ENCODE results near the gene TBC1D22A.

Gene TBC1D22A

GRCh38 chr22:47130883-47131631 is 368.6 kb downstream of the TBC1D22A start:
- Histone ChIP-seq H3K36me3 (ENCODE audit: insufficient read depth) (no peaks in the 10 kb centered on the region), H3K4me3 (IDR thresholded peaks at IDR 0.05; ENCODE audit: insufficient read depth, low read depth, low read length) (no peak overlapping the region), H3K4me1 (ENCODE audit: low read depth, poor library complexity, severe bottlenecking) (no peaks in the 10 kb centered on the region), H2AFZ (ENCODE audit: low read depth) (no peak overlapping the region), H3K27me3 (ENCODE audit: insufficient read depth, low read depth) (no peaks in the 10 kb centered on the region), H4K20me1 (ENCODE audit: insufficient read depth) (no peaks in the 10 kb centered on the region), H3K27ac (no peak overlapping the region), H3K4me2 (no peak overlapping the region), H3K79me2 (ENCODE audit: insufficient read depth, low read depth) (no peaks in the 10 kb centered on the region), H3K9ac (no peak overlapping the region)
- TF ChIP-seq CTCF (conservative IDR thresholded peaks at IDR 0.05; ENCODE audit: low read depth, low read length), result no peak

- H2AFZ ChIP-seq (ENCODE audit: low read depth), result no peak overlapping the region
- no peaks in the 10 kb centered on the region for H3K79me2 ChIP-seq (ENCODE audit: insufficient read depth, low read depth)
- H3K27ac ChIP-seq, result no peak overlapping the region
- H3K36me3 ChIP-seq (ENCODE audit: insufficient read depth), result no peaks in the 10 kb centered on the region
- H4K20me1 ChIP-seq (ENCODE audit: insufficient read depth), result no peaks in the 10 kb centered on the region
- H3K4me1 ChIP-seq (ENCODE audit: low read depth, poor library complexity, severe bottlenecking), result no peaks in the 10 kb centered on the region
- no peak overlapping the region for H3K9ac ChIP-seq
- no peak overlapping the region for H3K4me2 ChIP-seq
- H3K27me3 ChIP-seq (ENCODE audit: insufficient read depth, low read depth), result no peaks in the 10 kb centered on the region
- H3K4me3 ChIP-seq (IDR thresholded peaks at IDR 0.05; ENCODE audit: insufficient read depth, low read depth, low read length), result no peak overlapping the region
- no peak for TF ChIP-seq CTCF (conservative IDR thresholded peaks at IDR 0.05; ENCODE audit: low read depth, low read length)
Measured at GRCh38 chr22:47131632-47132427, 369.4 kb downstream of the TBC1D22A start.

GRCh38 chr22:47132428-47132825 is 370.0 kb downstream of the TBC1D22A start:
- Histone ChIP-seq H3K4me3 (IDR thresholded peaks at IDR 0.05; ENCODE audit: insufficient read depth, low read depth, low read length) (no peak overlapping the region), H3K4me2 (no peak overlapping the region), H3K79me2 (ENCODE audit: insufficient read depth, low read depth) (no peaks in the 10 kb centered on the region), H3K27me3 (ENCODE audit: insufficient read depth, low read depth) (no peaks in the 10 kb centered on the region), H4K20me1 (ENCODE audit: insufficient read depth) (no peaks in the 10 kb centered on the region), H3K27ac (no peak overlapping the region), H3K4me1 (ENCODE audit: low read depth, poor library complexity, severe bottlenecking) (no peaks in the 10 kb centered on the region), H3K9ac (no peak overlapping the region), H2AFZ (ENCODE audit: low read depth) (no peak overlapping the region), H3K36me3 (ENCODE audit: insufficient read depth) (no peaks in the 10 kb centered on the region)
- no peak for TF ChIP-seq CTCF (conservative IDR thresholded peaks at IDR 0.05; ENCODE audit: low read depth, low read length)

- Histone ChIP-seq H3K36me3 (ENCODE audit: insufficient read depth) (no peaks in the 10 kb centered on the region), H3K4me2 (no peak overlapping the region), H3K27ac (no peak overlapping the region), H3K4me3 (IDR thresholded peaks at IDR 0.05; ENCODE audit: insufficient read depth, low read depth, low read length) (no peak overlapping the region), H4K20me1 (ENCODE audit: insufficient read depth) (no peaks in the 10 kb centered on the region), H3K79me2 (ENCODE audit: insufficient read depth, low read depth) (no peaks in the 10 kb centered on the region), H3K9ac (no peak overlapping the region), H2AFZ (ENCODE audit: low read depth) (no peak overlapping the region), H3K4me1 (ENCODE audit: low read depth, poor library complexity, severe bottlenecking) (no peaks in the 10 kb centered on the region), H3K27me3 (ENCODE audit: insufficient read depth, low read depth) (no peaks in the 10 kb centered on the region)
- no peak for TF ChIP-seq CTCF (conservative IDR thresholded peaks at IDR 0.05; ENCODE audit: low read depth, low read length)
Measured at GRCh38 chr22:47133061-47133969, 370.9 kb downstream of the TBC1D22A start.
